Gastrocnemius medialis (tissue), 4 donors: Measurements from ENCODE around the gene BARX1.

Experiments
- CTCF ChIP-seq, 5 experiments: fragments of 450-650 bp in 3 of 5; fragments of 200-600 bp in 2 of 5; sonication (generic) in 2 of 5; IDR thresholded peaks in 4 of 5; conservative IDR thresholded peaks in 1 of 5; 1 replicate in 4 of 5; 2 replicates in 1 of 5; pipeline ENCODE4 v1.5.1; 2016 to 2019; ENCODE audit warnings: antibody characterized with exemption in 5 of 5, mild to moderate bottlenecking in 3 of 5, moderate library complexity in 3 of 5
- POLR2A ChIP-seq, 2 donors: fragments of 450-650 bp; IDR thresholded peaks; one replicate each; pipeline ENCODE4 v1.6.1; 2017; ENCODE audit warnings: antibody characterized with exemption in 2 of 2, mild to moderate bottlenecking in 2 of 2, moderate library complexity in 2 of 2

- no peak for TF ChIP-seq CTCF (IDR thresholded peaks at IDR 0.05 in 4 of 5, conservative IDR thresholded peaks at IDR 0.05 in 1 of 5)
- no peak for TF ChIP-seq POLR2A (IDR thresholded peaks at IDR 0.05)
Measured at GRCh38 chr9:93945400-93946337, 9.5 kb downstream of the BARX1 start.
